ENCODE measurements around the gene VPS8.

VPS8 gene

GRCh38 chr3:185042312-185043050 is 230.5 kb downstream of the VPS8 start:
- Histone ChIP-seq H3K27ac (ENCODE audit: insufficient read depth, low read length, poor library complexity, severe bottlenecking) (no peak overlapping the region), H3K27me3 (replicated peaks; ENCODE audit: control insufficient read depth, insufficient read depth, low read length, poor library complexity, severe bottlenecking) (no peaks in the 10 kb centered on the region), H3K4me3 (ENCODE audit: insufficient read depth, low read depth, low read length, poor library complexity, severe bottlenecking) (no peak overlapping the region), H3K9me3 (ENCODE audit: control insufficient read depth, low read length) (no peaks in the 10 kb centered on the region), H3K36me3 (ENCODE audit: control insufficient read depth, insufficient read depth, low read length) (peaks cover 22% of the 10 kb centered on the region), H3K4me1 (ENCODE audit: control insufficient read depth, insufficient read depth, low read length, poor library complexity, severe bottlenecking) (no peaks in the 10 kb centered on the region)
- no peak for DNase-seq

- Histone ChIP-seq H3K4me1 (ENCODE audit: control insufficient read depth, insufficient read depth, low read length, poor library complexity, severe bottlenecking) (no peaks in the 10 kb centered on the region), H3K27ac (ENCODE audit: insufficient read depth, low read length, poor library complexity, severe bottlenecking) (no peak overlapping the region), H3K4me3 (ENCODE audit: insufficient read depth, low read depth, low read length, poor library complexity, severe bottlenecking) (no peak overlapping the region), H3K27me3 (replicated peaks; ENCODE audit: control insufficient read depth, insufficient read depth, low read length, poor library complexity, severe bottlenecking) (no peaks in the 10 kb centered on the region), H3K36me3 (ENCODE audit: control insufficient read depth, insufficient read depth, low read length) (peaks cover 51% of the 10 kb centered on the region), H3K9me3 (ENCODE audit: control insufficient read depth, low read length) (no peaks in the 10 kb centered on the region)
- DNase-seq: no peak
These were observed 234.2 kb downstream of the VPS8 start for GRCh38 chr3:185046164-185046515.

GRCh38 chr3:185046603-185047002 is 234.6 kb downstream of the VPS8 start:
- Histone ChIP-seq H3K27ac (ENCODE audit: insufficient read depth, low read length, poor library complexity, severe bottlenecking) (no peak overlapping the region), H3K4me1 (ENCODE audit: control insufficient read depth, insufficient read depth, low read length, poor library complexity, severe bottlenecking) (no peaks in the 10 kb centered on the region), H3K27me3 (replicated peaks; ENCODE audit: control insufficient read depth, insufficient read depth, low read length, poor library complexity, severe bottlenecking) (no peaks in the 10 kb centered on the region), H3K4me3 (ENCODE audit: insufficient read depth, low read depth, low read length, poor library complexity, severe bottlenecking) (no peak overlapping the region), H3K9me3 (ENCODE audit: control insufficient read depth, low read length) (no peaks in the 10 kb centered on the region), H3K36me3 (ENCODE audit: control insufficient read depth, insufficient read depth, low read length) (peaks cover 56% of the 10 kb centered on the region)
- no peak for DNase-seq

- H3K36me3 ChIP-seq (ENCODE audit: control insufficient read depth, insufficient read depth, low read length): peaks cover 72% of the 10 kb centered on the region
These were observed 237.7 kb downstream of the VPS8 start for GRCh38 chr3:185049710-185050109.

GRCh38 chr3:185051801-185052200 is 239.8 kb downstream of the VPS8 start:
- DNase-seq: no peak
- Histone ChIP-seq H3K4me1 (ENCODE audit: control insufficient read depth, insufficient read depth, low read length, poor library complexity, severe bottlenecking) (no peaks in the 10 kb centered on the region), H3K4me3 (ENCODE audit: insufficient read depth, low read depth, low read length, poor library complexity, severe bottlenecking) (no peak overlapping the region), H3K9me3 (ENCODE audit: control insufficient read depth, low read length) (peaks cover 8% of the 10 kb centered on the region), H3K36me3 (ENCODE audit: control insufficient read depth, insufficient read depth, low read length) (peaks cover 66% of the 10 kb centered on the region), H3K27ac (ENCODE audit: insufficient read depth, low read length, poor library complexity, severe bottlenecking) (no peak overlapping the region), H3K27me3 (replicated peaks; ENCODE audit: control insufficient read depth, insufficient read depth, low read length, poor library complexity, severe bottlenecking) (no peaks in the 10 kb centered on the region)

More at GRCh38 chr3:185049710-185050109, 237.7 kb downstream of the VPS8 start:
- Histone ChIP-seq H3K4me3 (ENCODE audit: insufficient read depth, low read depth, low read length, poor library complexity, severe bottlenecking) (no peak overlapping the region), H3K9me3 (ENCODE audit: control insufficient read depth, low read length) (no peaks in the 10 kb centered on the region), H3K27me3 (replicated peaks; ENCODE audit: control insufficient read depth, insufficient read depth, low read length, poor library complexity, severe bottlenecking) (no peaks in the 10 kb centered on the region), H3K27ac (ENCODE audit: insufficient read depth, low read length, poor library complexity, severe bottlenecking) (no peak overlapping the region), H3K4me1 (ENCODE audit: control insufficient read depth, insufficient read depth, low read length, poor library complexity, severe bottlenecking) (no peaks in the 10 kb centered on the region)
- DNase-seq: no peak

- H3K27ac ChIP-seq (ENCODE audit: insufficient read depth, low read length, poor library complexity, severe bottlenecking): no peak overlapping the region
- no peaks in the 10 kb centered on the region for H3K4me1 ChIP-seq (ENCODE audit: control insufficient read depth, insufficient read depth, low read length, poor library complexity, severe bottlenecking)
- H3K4me3 ChIP-seq (ENCODE audit: insufficient read depth, low read depth, low read length, poor library complexity, severe bottlenecking): no peak overlapping the region
- DNase-seq: no peak
- H3K36me3 ChIP-seq (ENCODE audit: control insufficient read depth, insufficient read depth, low read length): peaks cover 65% of the 10 kb centered on the region
- peaks cover 10% of the 10 kb centered on the region for H3K9me3 ChIP-seq (ENCODE audit: control insufficient read depth, low read length)
- no peaks in the 10 kb centered on the region for H3K27me3 ChIP-seq (replicated peaks; ENCODE audit: control insufficient read depth, insufficient read depth, low read length, poor library complexity, severe bottlenecking)
These were observed 240.7 kb downstream of the VPS8 start for GRCh38 chr3:185052631-185053030.

- no peak overlapping the region for H3K4me3 ChIP-seq (ENCODE audit: insufficient read depth, low read depth, low read length, poor library complexity, severe bottlenecking)
- H3K27me3 ChIP-seq (replicated peaks; ENCODE audit: control insufficient read depth, insufficient read depth, low read length, poor library complexity, severe bottlenecking): no peaks in the 10 kb centered on the region
- no peak overlapping the region for H3K27ac ChIP-seq (ENCODE audit: insufficient read depth, low read length, poor library complexity, severe bottlenecking)
- DNase-seq: no peak
- peaks cover 10% of the 10 kb centered on the region for H3K9me3 ChIP-seq (ENCODE audit: control insufficient read depth, low read length)
- no peaks in the 10 kb centered on the region for H3K4me1 ChIP-seq (ENCODE audit: control insufficient read depth, insufficient read depth, low read length, poor library complexity, severe bottlenecking)
- peaks cover 22% of the 10 kb centered on the region for H3K36me3 ChIP-seq (ENCODE audit: control insufficient read depth, insufficient read depth, low read length)
These were observed 244.9 kb downstream of the VPS8 start for GRCh38 chr3:185056908-185057307.

GRCh38 chr3:185057829-185058228 is 245.9 kb downstream of the VPS8 start:
- no peak for DNase-seq
- H3K9me3 ChIP-seq (ENCODE audit: control insufficient read depth, low read length): peaks cover 10% of the 10 kb centered on the region

GRCh38 chr3:185058796-185059195 is 246.8 kb downstream of the VPS8 start:
- Histone ChIP-seq H3K27ac (ENCODE audit: insufficient read depth, low read length, poor library complexity, severe bottlenecking) (no peak overlapping the region), H3K27me3 (replicated peaks; ENCODE audit: control insufficient read depth, insufficient read depth, low read length, poor library complexity, severe bottlenecking) (no peaks in the 10 kb centered on the region), H3K4me1 (ENCODE audit: control insufficient read depth, insufficient read depth, low read length, poor library complexity, severe bottlenecking) (no peaks in the 10 kb centered on the region), H3K4me3 (ENCODE audit: insufficient read depth, low read depth, low read length, poor library complexity, severe bottlenecking) (no peak overlapping the region), H3K9me3 (ENCODE audit: control insufficient read depth, low read length) (peaks cover 10% of the 10 kb centered on the region), H3K36me3 (ENCODE audit: control insufficient read depth, insufficient read depth, low read length) (peaks cover 6% of the 10 kb centered on the region)
- DNase-seq: no peak

More at GRCh38 chr3:185057829-185058228, 245.9 kb downstream of the VPS8 start:
- no peak overlapping the region for H3K4me3 ChIP-seq (ENCODE audit: insufficient read depth, low read depth, low read length, poor library complexity, severe bottlenecking)
- no peaks in the 10 kb centered on the region for H3K4me1 ChIP-seq (ENCODE audit: control insufficient read depth, insufficient read depth, low read length, poor library complexity, severe bottlenecking)
- H3K36me3 ChIP-seq (ENCODE audit: control insufficient read depth, insufficient read depth, low read length): peaks cover 13% of the 10 kb centered on the region
- no peaks in the 10 kb centered on the region for H3K27me3 ChIP-seq (replicated peaks; ENCODE audit: control insufficient read depth, insufficient read depth, low read length, poor library complexity, severe bottlenecking)
- no peak overlapping the region for H3K27ac ChIP-seq (ENCODE audit: insufficient read depth, low read length, poor library complexity, severe bottlenecking)

- Histone ChIP-seq H3K4me3 (ENCODE audit: insufficient read depth, low read depth, low read length, poor library complexity, severe bottlenecking) (no peak overlapping the region), H3K27me3 (replicated peaks; ENCODE audit: control insufficient read depth, insufficient read depth, low read length, poor library complexity, severe bottlenecking) (no peaks in the 10 kb centered on the region), H3K4me1 (ENCODE audit: control insufficient read depth, insufficient read depth, low read length, poor library complexity, severe bottlenecking) (no peaks in the 10 kb centered on the region), H3K9me3 (ENCODE audit: control insufficient read depth, low read length) (peaks cover 10% of the 10 kb centered on the region), H3K36me3 (ENCODE audit: control insufficient read depth, insufficient read depth, low read length) (no peaks in the 10 kb centered on the region), H3K27ac (ENCODE audit: insufficient read depth, low read length, poor library complexity, severe bottlenecking) (no peak overlapping the region)
- DNase-seq: no peak
These were observed 247.8 kb downstream of the VPS8 start for GRCh38 chr3:185059766-185060165.

Measured in effector memory CD4-positive, alpha-beta T cell (primary cell).